Fibroblast of upper back skin (primary cell): Measurements from ENCODE around the gene SOHLH2.

ENCODE experiments used
- DNase-seq: peaks from one replicate; pipeline ENCODE4 v3.0.0-alpha.2; 2013

SOHLH2 gene

GRCh38 chr13:36175621-36176020 lies 38.7 kb downstream of the SOHLH2 start:
- no peak for DNase-seq

GRCh38 chr13:36174923-36175322 lies 39.4 kb downstream of the SOHLH2 start:
- DNase-seq, result no peak

GRCh38 chr13:36173571-36174322 lies 40.6 kb downstream of the SOHLH2 start:
- DNase-seq, result no peak

GRCh38 chr13:36166046-36166445 lies 48.3 kb downstream of the SOHLH2 start:
- peak; percentile 86 for DNase-seq

- peak; percentile 95 for DNase-seq
Observed at GRCh38 chr13:36163809-36164308, 50.5 kb downstream of the SOHLH2 start.

GRCh38 chr13:36163286-36163685 lies 51.1 kb downstream of the SOHLH2 start:
- DNase-seq, result peak; percentile 13

GRCh38 chr13:36160297-36160696 lies 54.1 kb downstream of the SOHLH2 start:
- no peak for DNase-seq

GRCh38 chr13:36158611-36159010 lies 55.7 kb downstream of the SOHLH2 start:
- DNase-seq, result peak; percentile 18

GRCh38 chr13:36157480-36157879 lies 56.9 kb downstream of the SOHLH2 start:
- DNase-seq, result peak; percentile 74

GRCh38 chr13:36154567-36155291 lies 59.6 kb downstream of the SOHLH2 start:
- no peak for DNase-seq

- no peak for DNase-seq
Observed at GRCh38 chr13:36151591-36151990, 62.8 kb downstream of the SOHLH2 start.

GRCh38 chr13:36148446-36148845 lies 65.9 kb downstream of the SOHLH2 start:
- no peak for DNase-seq

GRCh38 chr13:36147330-36147729 lies 67.0 kb downstream of the SOHLH2 start:
- no peak for DNase-seq

GRCh38 chr13:36146511-36147269 lies 67.7 kb downstream of the SOHLH2 start:
- no peak for DNase-seq

- no peak for DNase-seq
Observed at GRCh38 chr13:36143738-36144137, 70.6 kb downstream of the SOHLH2 start.

- no peak for DNase-seq
Observed at GRCh38 chr13:36142735-36143134, 71.6 kb downstream of the SOHLH2 start.

GRCh38 chr13:36135876-36136275 lies 78.5 kb downstream of the SOHLH2 start:
- DNase-seq, result no peak

GRCh38 chr13:36134632-36135031 lies 79.7 kb downstream of the SOHLH2 start:
- DNase-seq, result no peak

GRCh38 chr13:36133950-36134626 lies 80.3 kb downstream of the SOHLH2 start:
- no peak for DNase-seq

- DNase-seq, result no peak
Observed at GRCh38 chr13:36132376-36132775, 82.0 kb downstream of the SOHLH2 start.

GRCh38 chr13:36131931-36132297 lies 82.4 kb downstream of the SOHLH2 start:
- peak; percentile 51 for DNase-seq

- DNase-seq, result peak; percentile 44
Observed at GRCh38 chr13:36131222-36131930, 83.0 kb downstream of the SOHLH2 start, which contains the start of gene DCLK1. TSS of gene DCLK1 (minus strand) at chr13:36131382.
